GM12874 (cell line): ENCODE measurements around the gene GABRB1.

Source experiments
- CTCF ChIP-seq: IDR thresholded peaks from 2 replicates; pipeline ENCODE4 v1.5.1; 2011; ENCODE audit warnings: low read depth, mild to moderate bottlenecking, control low read depth, low read length, moderate library complexity; ENCODE audit not compliant: insufficient read depth

Gene GABRB1

GRCh38 chr4:47219586-47219985, 188.2 kb downstream of the GABRB1 start:
- no peak for TF ChIP-seq CTCF

- TF ChIP-seq CTCF = no peak
These were observed 190.4 kb downstream of the GABRB1 start for GRCh38 chr4:47221721-47222120.

DNA sequence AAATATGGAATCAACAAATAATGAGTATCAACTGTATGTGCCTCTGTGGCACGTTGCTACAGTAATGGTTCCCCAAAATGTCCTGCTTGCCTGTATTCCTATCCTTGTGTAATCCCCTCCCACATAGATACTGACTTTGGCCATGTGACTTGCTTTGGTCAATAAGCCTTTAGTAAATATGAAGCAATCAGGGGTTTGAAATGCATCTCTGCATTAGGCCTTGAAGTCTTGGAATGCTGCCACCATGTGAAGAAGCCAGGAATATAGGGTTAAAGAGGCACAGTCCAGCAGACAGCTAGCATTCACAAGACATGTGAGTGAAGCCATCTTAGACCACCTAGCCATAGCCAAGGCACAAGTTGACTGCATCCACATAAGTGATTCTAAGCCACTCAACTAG, 190.9 kb downstream of the GABRB1 start:
- TF ChIP-seq CTCF = no peak

DNA sequence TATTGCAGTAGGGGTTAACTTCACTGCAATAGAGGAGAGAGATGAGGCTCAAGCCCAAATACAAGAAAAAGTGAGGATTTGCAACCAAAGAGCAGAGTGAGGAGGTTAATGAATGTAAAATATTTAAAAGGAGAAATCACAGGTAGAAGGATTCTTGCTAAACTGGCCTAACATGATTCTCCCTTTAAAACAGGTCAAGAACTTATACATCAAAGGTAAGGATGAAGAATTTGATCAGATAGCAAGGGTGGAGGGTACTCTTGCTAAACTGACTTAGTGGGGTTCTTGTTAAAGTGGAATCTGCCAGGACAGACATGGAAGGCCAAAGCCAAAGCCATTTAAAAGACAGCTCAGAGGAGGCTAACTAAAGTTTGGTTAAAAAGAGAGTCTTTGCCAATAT, 193.0 kb downstream of the GABRB1 start:
- no peak for TF ChIP-seq CTCF

GRCh38 chr4:47235721-47236120, 204.4 kb downstream of the GABRB1 start:
- no peak for TF ChIP-seq CTCF

GRCh38 chr4:47238667-47239066, 207.3 kb downstream of the GABRB1 start:
- no peak for TF ChIP-seq CTCF

- TF ChIP-seq CTCF = no peak
These were observed 208.3 kb downstream of the GABRB1 start for GRCh38 chr4:47239649-47240048.
